ENCODE results near the gene KATNAL1.

The KATNAL1 gene

GRCh38 chr13:30204564-30204963 is 102.8 kb downstream of the KATNAL1 start:
- DNase-seq = no peak

- no peak for DNase-seq
These were observed 111.3 kb downstream of the KATNAL1 start for GRCh38 chr13:30196025-30196424.

- DNase-seq = no peak
These were observed 112.4 kb downstream of the KATNAL1 start for GRCh38 chr13:30194906-30195305.

- no peak for DNase-seq
These were observed 113.8 kb downstream of the KATNAL1 start for GRCh38 chr13:30193279-30194234.

GRCh38 chr13:30192320-30193093 is 114.8 kb downstream of the KATNAL1 start:
- DNase-seq = no peak

- DNase-seq = peak in 2 of 4 experiments; percentile 6 to 9
These were observed 115.8 kb downstream of the KATNAL1 start for GRCh38 chr13:30191491-30192100.

- no peak for DNase-seq
These were observed 120.5 kb downstream of the KATNAL1 start for GRCh38 chr13:30186634-30187415.

GRCh38 chr13:30181888-30182651 is 125.3 kb downstream of the KATNAL1 start:
- DNase-seq = no peak

GRCh38 chr13:30179597-30180276 is 127.6 kb downstream of the KATNAL1 start:
- no peak for DNase-seq

GRCh38 chr13:30178976-30179375 is 128.4 kb downstream of the KATNAL1 start:
- DNase-seq = no peak

- DNase-seq = no peak
These were observed 132.2 kb downstream of the KATNAL1 start for GRCh38 chr13:30175166-30175565.

GRCh38 chr13:30174250-30174649 is 133.1 kb downstream of the KATNAL1 start:
- peak in 3 of 4 experiments; percentile 15 to 22 (median 21) for DNase-seq

- no peak for DNase-seq
These were observed 134.1 kb downstream of the KATNAL1 start for GRCh38 chr13:30173303-30173610.

GRCh38 chr13:30172593-30173302 is 134.6 kb downstream of the KATNAL1 start:
- peak; percentile 11 to 65 (median 38) for DNase-seq

- no peak for DNase-seq
These were observed 136.8 kb downstream of the KATNAL1 start for GRCh38 chr13:30170569-30170968.

GRCh38 chr13:30169442-30169841 is 137.9 kb downstream of the KATNAL1 start:
- DNase-seq = no peak

GRCh38 chr13:30165796-30166195 is 141.6 kb downstream of the KATNAL1 start:
- DNase-seq = no peak

- no peak for DNase-seq
These were observed 142.3 kb downstream of the KATNAL1 start for GRCh38 chr13:30165071-30165470.

GRCh38 chr13:30164146-30164545 is 143.2 kb downstream of the KATNAL1 start:
- no peak for DNase-seq

GRCh38 chr13:30163441-30163840 is 143.9 kb downstream of the KATNAL1 start:
- DNase-seq = peak in 3 of 4 experiments; percentile 33 to 46 (median 45)
